Spleen (tissue), 7 donors: ENCODE results near the gene MYO1B.

Experiments used
- CTCF ChIP-seq, 11 experiments: fragments of 200-600 bp in 7 of 11; fragments of 450-650 bp in 4 of 11; sonication (generic) in 4 of 11; IDR thresholded peaks in 8 of 11; conservative IDR thresholded peaks in 3 of 11; 1 replicate in 7 of 11; 2 replicates in 4 of 11; pipeline versions ENCODE4 v1.4.0 to v1.8.0; 2016 to 2021; ENCODE audit warnings: antibody characterized with exemption in 11 of 11, inconsistent platforms in 4 of 11, mild to moderate bottlenecking in 1 of 11
- POLR2A ChIP-seq, 3 donors: fragments of 450-650 bp; IDR thresholded peaks; one replicate each; pipeline ENCODE4 v1.5.1; 2017; ENCODE audit warnings: antibody characterized with exemption in 3 of 3, mild to moderate bottlenecking in 1 of 3
- donor health status: DM: no; HTN: no; CAD: no; lungs with moderate emphysema.
- donor health status: DM: no; HTN: no; CAD: no.
- donor health status: DM: no; HTN: no; CAD: no.

- no peak for TF ChIP-seq POLR2A (IDR thresholded peaks at IDR 0.05)
- no peak for TF ChIP-seq CTCF (IDR thresholded peaks at IDR 0.05 in 8 of 11, conservative IDR thresholded peaks at IDR 0.05 in 3 of 11)
Measured at GRCh38 chr2:191411472-191411871, 166.3 kb downstream of the MYO1B start.
